ENCODE results near the gene SPATA9. TPM values are rescaled to one million over a fixed set of nuclear protein-coding genes. Genes with fewer than 3 reads are reported as not detected.

SPATA9 gene, protein sequence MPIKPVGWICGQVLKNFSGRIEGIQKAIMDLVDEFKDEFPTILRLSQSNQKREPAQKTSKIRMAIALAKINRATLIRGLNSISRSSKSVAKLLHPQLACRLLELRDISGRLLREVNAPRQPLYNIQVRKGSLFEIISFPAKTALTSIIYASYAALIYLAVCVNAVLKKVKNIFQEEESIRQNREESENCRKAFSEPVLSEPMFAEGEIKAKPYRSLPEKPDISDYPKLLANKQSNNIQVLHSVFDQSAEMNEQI
- total RNA-seq, result under 1 TPM; 0.31 to 0.49 TPM
- long read RNA-seq, result 0 reads

DNA sequence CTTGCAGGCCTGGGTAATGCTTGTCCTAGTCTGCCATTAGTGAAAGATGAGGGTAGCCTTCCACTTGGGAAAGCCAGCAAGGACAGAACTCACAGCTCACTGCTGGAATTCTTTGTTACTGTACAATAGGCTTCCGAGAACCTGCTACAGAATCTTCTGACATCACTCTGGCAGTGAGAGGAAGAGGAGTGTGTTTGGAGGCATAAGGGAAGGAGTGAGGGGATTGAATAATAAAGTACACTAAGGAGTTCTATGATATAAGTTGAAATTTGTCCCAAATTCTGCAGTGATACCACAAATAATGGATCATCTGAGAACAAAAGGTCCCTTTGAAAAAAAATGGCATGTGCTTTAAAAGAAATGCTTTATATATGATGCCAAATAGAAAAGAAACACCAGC lies at the start of gene SPATA9:
TSS of gene SPATA9 (minus strand) at position 101 of the 400 bp plus-strand sequence. CDS start 137 bp downstream, outside the sequence.
- DNase-seq (no peak), ATAC-seq (no peak)
- intact Hi-C loops (cut with DNase I, micrococcal nuclease), result no loop called here

DNA sequence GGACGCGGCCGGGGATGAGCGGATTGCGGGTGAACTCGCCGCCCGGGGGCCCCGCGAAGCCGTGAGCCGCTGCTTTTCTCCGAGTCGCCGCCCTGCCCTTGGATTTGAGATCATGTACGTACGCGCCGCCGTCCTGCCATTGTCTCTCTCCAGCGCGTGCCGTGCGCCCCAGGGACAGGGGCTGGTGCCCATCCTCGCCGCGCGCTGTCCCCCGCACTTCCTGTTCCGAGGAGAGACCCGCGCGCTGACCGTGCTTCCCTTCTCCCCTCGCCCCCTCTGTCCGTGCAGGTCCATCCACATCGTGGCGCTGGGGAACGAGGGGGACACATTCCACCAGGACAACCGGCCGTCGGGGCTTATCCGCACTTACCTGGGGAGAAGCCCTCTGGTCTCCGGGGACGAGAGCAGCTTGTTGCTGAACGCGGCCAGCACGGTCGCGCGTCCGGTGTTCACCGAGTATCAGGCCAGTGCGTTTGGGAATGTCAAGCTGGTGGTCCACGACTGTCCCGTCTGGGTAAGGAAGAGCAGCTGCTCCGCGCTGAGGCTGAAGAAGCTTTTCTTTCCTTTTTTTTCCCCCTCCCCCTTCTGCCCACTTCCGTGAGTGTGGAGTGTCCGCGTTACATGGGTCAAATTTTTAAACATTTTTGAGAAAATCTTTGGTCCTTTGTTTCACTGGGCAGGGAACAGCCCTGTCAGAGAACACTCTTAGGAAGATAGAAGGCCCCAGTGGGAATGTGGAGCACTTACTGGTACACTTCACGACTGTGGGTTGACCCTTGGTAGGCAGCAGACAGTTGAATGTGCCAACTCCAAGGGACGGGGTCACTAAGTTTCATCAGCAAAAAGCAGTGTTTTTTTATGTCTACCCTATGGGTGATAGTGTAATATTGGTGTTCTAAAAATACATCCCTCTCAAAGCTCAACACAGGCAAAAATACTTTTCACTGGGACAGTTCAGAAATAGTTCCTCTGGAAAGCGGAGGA lies 49.1 kb upstream of the SPATA9 start:
- ATAC-seq (peak; percentile 44), DNase-seq (peak; percentile 45 to 76)
- intact Hi-C loops (cut with DNase I, micrococcal nuclease), result no loop called here

DNA sequence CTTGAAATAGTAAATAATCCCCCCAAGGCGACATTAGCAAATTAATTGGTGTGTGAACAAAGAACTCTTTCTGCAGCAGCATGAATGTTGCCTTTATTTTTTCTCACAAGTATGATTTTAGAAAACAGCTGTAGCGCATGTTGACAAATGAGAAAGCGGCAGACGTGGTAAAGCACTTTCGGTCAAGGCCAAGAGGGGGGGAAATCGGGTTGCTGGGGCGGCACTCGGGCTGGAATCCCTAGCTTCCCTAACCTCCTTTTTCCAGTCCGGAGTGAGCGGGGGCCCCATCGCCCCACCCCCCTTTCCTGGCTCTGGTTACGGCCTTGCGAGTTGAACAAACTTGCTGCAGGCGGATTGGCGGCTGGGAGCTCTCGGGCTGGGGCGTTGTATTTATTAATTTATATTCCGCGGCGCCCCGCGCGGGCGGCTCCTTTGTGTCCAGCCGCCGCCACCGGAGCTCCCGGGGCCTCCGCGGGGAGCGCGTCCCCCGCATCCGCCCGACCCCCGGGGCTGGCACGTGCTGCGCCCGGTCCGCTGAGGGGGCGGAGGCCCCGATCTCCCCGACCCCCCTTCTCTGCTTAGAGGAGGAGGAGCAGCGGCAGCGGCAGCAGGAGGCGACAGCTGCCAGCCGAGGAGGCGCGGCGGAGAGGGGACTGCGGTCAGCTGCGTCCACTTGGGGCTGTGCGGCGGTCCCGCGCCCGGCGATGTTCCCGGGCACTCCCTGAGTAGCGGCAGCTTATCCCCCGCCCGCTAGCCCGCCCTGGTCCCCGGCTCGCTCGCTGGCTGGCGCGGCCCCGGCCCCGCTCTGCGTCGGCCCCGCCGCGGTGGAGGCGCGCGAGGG lies 48.2 kb upstream of the SPATA9 start, which contains the start of gene RHOBTB3:
TSS of gene RHOBTB3 (plus strand) at position 607 of the 841 bp plus-strand sequence. CDS start 347 bp downstream, outside the sequence.
- intact Hi-C loops (cut with DNase I, micrococcal nuclease), result no loop called here
- peak; percentile 60 for ATAC-seq
- DNase-seq, result peak; percentile 88 to 93

DNA sequence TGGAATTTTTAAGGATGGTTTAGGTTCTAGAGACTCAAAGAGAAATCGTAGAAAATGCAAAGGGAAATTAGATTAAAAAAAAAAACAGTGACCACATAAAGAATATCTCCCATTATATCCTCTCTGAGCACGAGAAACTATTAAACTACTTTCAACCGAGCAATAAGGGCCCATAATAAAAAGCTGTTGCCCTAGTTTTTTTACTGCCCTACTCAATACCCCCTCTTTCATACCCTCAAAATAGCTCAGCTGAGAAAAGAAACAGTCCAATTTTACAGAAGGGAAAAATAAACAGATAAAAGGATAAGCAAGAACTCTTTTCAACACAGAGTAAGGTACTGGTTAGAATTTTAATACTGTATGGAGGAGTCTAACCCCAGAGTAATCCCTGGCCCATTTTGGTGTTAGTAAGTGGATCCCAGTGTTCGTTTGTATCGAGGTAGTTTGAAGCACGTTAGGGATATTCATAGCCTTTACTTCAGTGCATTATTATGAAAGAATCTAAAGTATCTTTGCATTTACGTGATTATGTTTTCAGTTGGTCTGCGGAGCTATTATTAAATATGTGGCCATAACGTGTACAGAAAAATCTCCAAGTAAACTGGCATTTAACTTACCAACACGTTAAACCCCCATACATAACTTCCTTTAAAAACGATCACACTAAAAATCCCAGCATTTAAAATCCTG lies 47.4 kb upstream of the SPATA9 start:
- ATAC-seq, result no peak
- intact Hi-C loops (cut with DNase I, micrococcal nuclease), result no loop called here

DNA sequence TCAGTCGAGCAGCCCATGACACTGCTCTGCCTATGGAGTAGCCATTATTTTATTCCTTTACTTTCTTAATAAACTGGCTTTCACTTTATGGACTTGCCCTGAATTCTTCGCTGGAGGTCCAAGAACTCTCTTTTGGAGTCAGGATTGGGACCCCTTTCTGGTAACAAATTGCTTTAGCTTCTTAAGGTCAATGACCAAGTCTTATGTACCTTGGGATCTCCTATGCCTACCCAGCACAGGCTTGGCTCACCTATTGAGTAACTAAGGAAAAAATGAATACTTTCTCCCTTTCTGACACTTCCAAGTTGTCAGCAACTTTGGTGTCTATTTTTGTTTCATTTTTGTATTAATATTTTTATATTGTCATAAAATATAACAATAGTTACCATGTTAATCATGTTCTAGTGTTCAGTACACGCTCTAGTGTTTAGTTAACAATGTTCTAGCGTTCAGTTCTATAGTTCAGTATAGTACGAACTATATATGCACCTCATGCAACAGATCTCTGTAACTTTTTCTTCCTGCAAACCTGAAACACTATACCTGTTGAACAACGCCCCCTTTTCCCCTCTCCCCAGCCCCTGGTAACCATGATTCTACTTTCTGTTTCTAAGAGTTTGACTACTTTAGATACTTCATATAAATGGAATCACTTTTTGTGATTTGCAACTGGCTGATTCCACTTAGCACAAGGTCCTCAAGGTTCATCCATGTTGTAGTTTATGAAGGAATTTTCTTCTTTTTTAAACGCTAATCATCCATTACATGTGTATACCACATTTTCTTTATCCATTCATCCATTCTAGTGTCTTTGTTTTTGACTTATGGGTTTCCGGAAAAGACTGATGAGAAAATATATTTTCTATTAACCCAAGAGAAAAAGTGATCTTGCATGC lies 46.6 kb upstream of the SPATA9 start:
- no peak for ATAC-seq
- DNase-seq, result no peak
- intact Hi-C loops (cut with DNase I, micrococcal nuclease), result loop anchor here in 1 of 2 donors (5.0 kb wide), 1 partner anchor 57 kb away; no protein-coding TSS in a partner anchor

More for the DNA sequence above, 47.4 kb upstream of the SPATA9 start:
- DNase-seq, result no peak

DNA sequence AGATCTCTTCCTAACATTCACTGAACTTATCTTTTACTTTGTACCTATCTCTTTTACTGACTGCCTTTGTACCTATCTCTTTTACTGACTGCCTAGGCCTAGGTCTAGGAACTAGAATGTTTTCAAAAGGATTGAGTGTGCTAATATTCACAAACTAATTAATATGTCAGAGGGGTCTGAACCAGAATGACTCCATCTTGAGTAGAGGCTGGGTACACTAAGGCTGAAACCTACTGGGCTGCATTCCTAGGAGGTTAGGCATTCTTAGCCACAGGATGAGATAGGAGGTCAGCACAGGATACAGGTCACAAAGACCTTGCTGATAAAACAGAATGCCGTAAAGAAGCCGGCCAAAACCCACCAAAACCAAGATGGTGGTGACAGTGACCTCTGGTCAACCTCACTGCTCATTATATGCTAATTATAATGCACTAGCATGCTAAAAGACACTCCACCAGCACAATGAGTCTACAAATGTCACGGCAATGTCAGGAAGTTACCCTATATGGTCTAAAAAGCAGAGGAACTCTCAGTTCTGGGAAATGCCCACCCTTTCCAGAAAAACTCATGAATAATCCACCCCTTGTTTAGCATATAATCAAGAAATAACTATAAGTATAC lies 45.8 kb upstream of the SPATA9 start:
- intact Hi-C loops (cut with DNase I, micrococcal nuclease), result loop anchor here in 1 of 2 donors (5.0 kb wide), 1 partner anchor 56 kb away; no protein-coding TSS in a partner anchor
- no peak for ATAC-seq
- DNase-seq, result no peak

DNA sequence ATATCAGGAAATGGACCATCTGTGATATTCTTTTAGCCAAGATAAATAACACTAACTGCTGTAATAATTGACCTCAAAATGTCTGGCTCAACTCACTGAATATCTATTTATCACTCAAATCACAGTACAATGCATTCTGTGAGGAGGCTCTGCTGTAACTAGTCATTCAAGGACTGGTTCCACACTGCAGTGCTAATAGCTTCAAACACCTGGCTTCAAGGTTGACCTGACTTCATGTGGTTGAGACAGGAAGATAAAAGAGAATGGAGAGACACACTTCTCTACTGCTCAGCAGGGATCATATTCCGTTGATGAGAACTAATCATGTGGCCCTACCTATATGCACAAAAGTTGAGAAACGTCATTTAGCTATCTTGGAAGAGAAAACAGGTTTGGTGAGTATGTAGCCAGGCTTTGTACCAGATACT lies 45.0 kb upstream of the SPATA9 start:
- peak; percentile 35 for ATAC-seq
- no peak for DNase-seq
- intact Hi-C loops (cut with DNase I, micrococcal nuclease), result loop anchor here in 1 of 2 donors (5.0 kb wide), 1 partner anchor 55 kb away; no protein-coding TSS in a partner anchor

DNA sequence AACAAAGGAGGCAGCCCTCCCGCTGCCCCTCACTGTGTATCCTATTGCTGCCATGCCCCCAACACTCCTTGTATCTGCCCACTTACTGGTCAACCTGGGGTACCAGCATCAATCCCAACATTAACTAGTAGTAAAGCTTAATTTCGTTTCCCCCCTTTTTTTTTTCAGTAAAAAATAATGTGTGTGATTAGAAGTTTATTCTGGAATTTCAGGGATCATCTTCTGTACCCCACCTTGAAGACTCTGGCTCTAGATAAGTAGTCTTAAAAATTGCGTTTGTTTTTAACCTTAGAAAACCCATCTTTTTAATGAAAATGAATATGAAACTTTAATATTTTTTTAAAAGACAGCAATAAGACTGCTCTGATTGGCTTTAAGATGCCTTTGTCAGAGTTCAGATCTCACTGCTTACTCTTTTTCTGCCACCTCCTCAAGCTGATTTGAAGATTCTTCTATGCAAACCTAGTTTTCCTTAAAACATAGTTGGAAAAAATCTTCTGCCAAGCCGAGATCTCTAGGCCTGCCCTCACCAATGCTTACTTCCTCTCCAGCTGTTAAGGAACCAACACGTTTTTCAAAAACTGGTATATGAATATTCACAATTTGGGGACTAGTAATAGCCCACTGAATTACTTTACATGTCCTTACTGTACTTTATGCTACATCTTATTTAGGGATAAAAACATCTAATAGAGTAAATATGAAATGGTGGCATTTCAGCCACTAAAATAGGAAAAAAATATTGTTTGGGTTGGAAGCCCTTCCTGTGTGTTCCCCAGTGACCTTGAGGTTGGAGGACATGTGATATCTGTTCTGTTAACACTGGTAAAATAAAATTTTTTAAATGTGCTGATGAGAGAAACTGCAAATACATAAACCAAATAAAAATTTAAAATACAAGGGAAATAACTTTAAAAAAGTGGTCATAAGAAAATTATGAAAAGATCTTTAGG lies 44.3 kb upstream of the SPATA9 start:
- ATAC-seq (no peak), DNase-seq (no peak)
- intact Hi-C loops (cut with DNase I, micrococcal nuclease), result loop anchor here in 1 of 2 donors (5.0 kb wide), 1 partner anchor 55 kb away; no protein-coding TSS in a partner anchor

DNA sequence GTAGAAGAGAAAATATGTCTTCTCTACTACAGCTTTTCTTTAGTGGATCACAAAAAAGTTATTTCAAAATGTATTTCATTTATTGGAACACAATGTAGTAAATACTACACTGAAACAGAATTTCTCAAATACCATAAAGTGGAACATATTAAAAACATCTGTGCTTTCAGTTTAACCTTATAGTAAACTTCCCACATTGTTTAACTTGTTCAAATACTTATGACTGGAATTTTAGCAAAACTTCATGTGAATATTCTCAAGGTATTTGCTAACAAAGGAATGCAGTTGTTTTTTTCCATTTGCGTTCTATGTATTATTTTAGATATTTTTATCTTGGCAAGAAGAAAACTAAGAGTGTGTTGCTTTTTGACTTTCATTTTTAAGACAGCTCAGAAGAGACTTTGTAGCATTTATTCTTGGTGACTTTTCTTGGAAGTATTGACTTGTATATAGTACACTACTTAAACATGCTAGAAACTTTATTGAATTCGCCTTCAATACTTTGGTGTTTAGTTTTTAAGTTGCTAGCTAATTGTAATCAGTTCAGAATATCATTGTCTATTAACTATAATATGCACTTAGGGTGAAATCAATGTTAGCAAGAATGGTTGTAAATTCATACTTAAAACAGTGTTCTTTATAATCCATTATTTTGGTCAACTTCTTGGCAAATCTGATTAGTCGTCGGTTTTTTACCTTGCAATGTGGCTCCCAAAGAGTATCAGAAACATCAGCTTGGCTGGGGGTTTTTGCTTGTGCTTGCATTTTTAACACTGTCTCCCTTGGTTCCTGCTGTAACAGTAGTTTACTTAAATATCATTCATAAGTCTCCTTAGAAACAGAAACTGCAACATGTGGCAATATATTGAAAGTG lies 43.4 kb upstream of the SPATA9 start:
- no peak for DNase-seq
- ATAC-seq, result no peak
- intact Hi-C loops (cut with DNase I, micrococcal nuclease), result loop anchor here in 1 of 2 donors (5.0 kb wide), 1 partner anchor 54 kb away; no protein-coding TSS in a partner anchor

DNA sequence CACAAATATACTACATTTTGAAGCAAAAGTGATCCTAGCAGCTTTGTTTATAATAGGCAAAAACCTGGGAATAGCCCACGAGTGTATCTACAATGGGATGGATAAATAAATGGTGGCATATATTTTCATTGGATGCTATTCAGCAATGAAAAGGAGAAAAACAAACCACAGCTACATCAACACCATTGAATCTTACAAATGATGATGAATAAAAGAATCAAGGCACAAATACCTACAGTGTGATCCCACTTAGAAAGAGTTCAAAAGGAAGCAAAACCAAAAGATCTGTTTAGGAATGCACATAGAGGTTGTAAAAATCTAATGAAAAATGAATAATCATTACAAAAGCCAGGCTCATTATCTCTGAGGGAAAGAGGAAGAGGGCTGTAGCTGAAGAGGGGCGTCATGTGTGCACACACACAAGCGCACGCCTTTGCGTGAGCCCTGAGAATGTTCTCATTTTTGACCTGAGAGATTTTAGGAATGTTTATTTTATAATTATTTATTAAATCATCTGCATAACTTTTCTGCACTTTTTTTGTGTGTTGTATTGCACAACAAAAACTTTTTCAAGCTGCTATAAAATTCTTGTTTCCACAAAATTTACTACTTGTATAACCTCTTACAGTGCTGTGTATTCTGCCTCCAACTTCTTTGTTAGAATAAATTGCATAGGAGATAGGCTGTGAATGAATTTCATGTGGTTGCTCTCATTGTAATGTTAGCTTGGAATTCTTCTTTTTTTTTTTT lies 42.5 kb upstream of the SPATA9 start:
- ATAC-seq, result no peak
- DNase-seq, result no peak
- intact Hi-C loops (cut with DNase I, micrococcal nuclease), result loop anchor here in 1 of 2 donors (5.0 kb wide), 1 partner anchor 53 kb away; no protein-coding TSS in a partner anchor

DNA sequence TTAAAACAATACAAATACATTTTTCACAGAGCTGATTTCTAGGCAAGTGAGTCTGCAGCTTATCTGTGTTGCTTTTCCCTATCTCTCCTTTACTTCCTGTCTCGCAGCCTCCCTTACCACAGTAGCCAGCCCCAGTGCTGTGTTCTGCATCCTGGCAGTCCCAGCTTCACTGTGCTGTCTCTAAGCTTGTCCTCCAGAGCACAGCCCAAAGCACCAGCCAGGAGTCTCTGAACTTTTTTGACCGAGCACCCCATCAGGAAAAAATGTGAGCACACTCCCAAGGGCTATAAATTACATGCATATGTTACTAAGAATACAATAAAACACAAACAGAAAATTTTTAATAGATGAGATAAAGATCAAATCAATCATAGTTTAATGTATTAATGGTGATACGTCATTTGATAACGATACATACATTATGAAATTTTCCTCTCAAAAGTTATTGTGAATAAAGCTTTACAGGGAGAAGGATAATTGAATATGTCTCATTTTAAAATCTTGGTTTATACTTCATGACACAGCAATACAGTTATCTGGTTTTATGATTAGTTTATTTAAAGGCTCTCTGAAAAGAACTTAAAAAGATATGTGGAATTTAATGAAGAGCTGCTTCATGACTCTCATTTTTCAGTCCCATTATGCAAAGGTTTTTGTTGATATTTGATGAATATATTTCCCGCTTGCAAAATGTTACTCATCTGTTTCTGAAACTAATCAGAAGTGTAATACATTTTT lies 41.0 kb upstream of the SPATA9 start:
- DNase-seq (no peak), ATAC-seq (peak; percentile 45)
- intact Hi-C loops (cut with DNase I, micrococcal nuclease), result no loop called here

DNA sequence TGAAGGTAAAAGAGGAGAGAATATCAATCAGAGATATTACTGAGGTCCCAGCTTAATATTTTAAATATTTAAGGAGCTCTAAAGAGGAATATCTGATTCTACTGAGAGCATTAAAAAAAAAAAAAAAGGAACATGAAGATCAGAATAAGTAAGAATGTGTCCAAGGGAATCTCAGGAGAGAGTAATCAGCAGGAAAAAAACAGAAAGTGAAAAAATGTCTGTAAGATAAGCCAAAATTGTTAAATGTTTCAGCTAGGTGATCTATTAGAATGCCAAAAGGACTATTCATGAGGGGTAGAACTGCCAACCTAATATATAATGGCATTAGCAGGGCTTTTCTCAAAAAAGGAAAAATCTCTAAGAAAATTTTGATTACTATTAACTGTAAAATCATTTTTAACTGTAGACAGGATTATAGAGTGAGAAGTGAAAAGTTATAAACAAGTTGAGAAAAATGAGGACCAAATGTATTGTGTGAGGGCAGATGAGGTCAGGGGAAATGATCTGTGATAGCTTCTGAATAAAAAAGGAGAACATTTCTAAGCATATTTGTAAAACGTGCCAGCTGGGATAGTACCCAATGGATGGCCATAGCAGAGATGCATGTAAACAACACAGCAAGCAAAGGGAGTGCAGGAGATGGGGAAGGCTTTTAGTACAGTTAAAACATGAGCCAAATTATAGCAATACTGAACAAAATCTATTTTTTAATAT lies 38.9 kb upstream of the SPATA9 start:
- ATAC-seq, result no peak
- intact Hi-C loops (cut with DNase I, micrococcal nuclease), result no loop called here

More for the DNA sequence above, 38.9 kb upstream of the SPATA9 start:
- no peak for DNase-seq

Measured in left colon (tissue), 2 donors.